ENCODE measurements around the gene KLHL22. TPM values are rescaled to one million over a fixed set of nuclear protein-coding genes. Genes with fewer than 3 reads are reported as not detected.
"Not testable (repeated sequence)": the region's sequence is repeated elsewhere in the genome, so short reads cannot be mapped to it uniquely, and the experiment has no call there.

The KLHL22 gene, protein sequence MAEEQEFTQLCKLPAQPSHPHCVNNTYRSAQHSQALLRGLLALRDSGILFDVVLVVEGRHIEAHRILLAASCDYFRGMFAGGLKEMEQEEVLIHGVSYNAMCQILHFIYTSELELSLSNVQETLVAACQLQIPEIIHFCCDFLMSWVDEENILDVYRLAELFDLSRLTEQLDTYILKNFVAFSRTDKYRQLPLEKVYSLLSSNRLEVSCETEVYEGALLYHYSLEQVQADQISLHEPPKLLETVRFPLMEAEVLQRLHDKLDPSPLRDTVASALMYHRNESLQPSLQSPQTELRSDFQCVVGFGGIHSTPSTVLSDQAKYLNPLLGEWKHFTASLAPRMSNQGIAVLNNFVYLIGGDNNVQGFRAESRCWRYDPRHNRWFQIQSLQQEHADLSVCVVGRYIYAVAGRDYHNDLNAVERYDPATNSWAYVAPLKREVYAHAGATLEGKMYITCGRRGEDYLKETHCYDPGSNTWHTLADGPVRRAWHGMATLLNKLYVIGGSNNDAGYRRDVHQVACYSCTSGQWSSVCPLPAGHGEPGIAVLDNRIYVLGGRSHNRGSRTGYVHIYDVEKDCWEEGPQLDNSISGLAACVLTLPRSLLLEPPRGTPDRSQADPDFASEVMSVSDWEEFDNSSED
- total RNA-seq, result 10 to 100 TPM; 65.0 to 71.9 TPM
- 10 to 100 TPM; 16.1 to 25.4 (median 20.0) TPM for polyA plus RNA-seq
- 8.4 to 51.8 (median 34.7) reads per million in 6 experiments for total RNA-seq

DNA sequence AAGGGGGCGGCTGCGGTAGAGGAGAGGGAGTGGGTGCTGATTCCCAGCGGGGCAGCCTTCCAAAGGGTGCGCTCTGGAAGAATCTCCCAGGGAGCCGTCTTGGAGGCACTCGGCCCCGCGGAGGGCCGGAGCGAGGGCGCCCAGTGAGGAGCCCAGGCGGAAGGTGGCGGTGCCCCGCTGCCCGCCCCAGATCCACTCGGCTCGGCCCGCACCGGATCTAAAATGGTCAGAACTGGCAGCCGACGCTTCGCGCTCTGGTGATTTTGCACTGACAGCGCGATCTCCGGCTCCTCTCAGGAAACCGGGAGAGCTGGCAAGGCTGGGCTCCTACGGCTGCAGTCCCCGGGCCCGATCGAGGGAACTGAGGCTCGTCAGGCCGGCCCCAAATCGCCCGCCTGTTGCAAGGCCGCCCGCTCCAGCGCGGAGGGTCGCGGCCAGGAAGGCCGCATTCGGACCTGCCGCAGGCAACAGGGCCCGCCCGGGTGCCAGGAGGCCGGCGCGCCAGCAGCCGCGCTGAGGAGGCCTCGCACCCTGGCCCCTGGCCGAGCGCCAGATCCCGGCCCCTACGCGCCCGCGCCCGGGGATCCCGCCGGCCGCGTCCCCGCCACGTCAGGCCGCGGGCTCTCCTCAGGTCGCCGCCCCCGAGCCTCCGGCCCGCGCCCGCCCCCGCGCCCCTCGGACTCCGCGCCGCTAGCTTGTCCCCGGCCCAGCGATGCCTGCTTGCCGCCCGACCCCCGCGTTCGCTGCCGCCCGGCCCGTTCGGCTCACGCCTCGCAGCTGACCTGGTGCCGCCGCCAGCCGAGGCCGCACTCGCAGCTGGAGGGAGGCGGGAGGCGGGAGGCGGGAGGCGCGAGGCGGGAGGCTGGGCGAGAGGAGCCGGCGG is at the start of gene KLHL22:
KLHL22 (minus strand) TSS at position 818 of the 883 bp plus-strand sequence. CDS start 6,584 bp downstream, outside the sequence.
- ATAC-seq (peak; percentile 5 to 7), DNase-seq (peak in 5 of 10 donors; percentile 7 to 33 (median 22))
- Mint-ChIP-seq H3K4me3 (peak within 1 kb of the TSS; percentile 82 to 97 (median 93)), H3K9me3 (no peaks in the 10 kb centered on the region), H3K27me3 (no peaks in the 10 kb centered on the region), H3K4me1 (peaks cover 36 to 61% (median 56%) of the 10 kb centered on the region in 4 donors), H3K27ac (peak within 1 kb of the TSS; percentile 88 to 98 (median 94)), H3K36me3 (peaks cover 0 to 4% (median 0%) of the 10 kb centered on the region in 3 donors)
- POLR2A ChIA-PET, result interaction anchor here (0.6 to 5.2 kb wide), 17 partner anchors 12 to 175 kb away, joined by 3 to 65 read pairs (median 4); partner anchors contain the start of genes DGCR6L and MED15

- Mint-ChIP-seq H3K36me3 (peaks cover 5 to 49% (median 27%) of the 10 kb centered on the region in 3 donors), H3K27ac (peak overlapping the region; percentile 69 to 98 (median 94)), H3K4me3 (peak overlapping the region in 3 of 10 donors; percentile 9 to 72 (median 43)), H3K4me1 (peaks cover 33 to 74% (median 68%) of the 10 kb centered on the region in 4 donors)
- H3K9me3 Mint-ChIP-seq, DNase-seq, ATAC-seq, H3K27me3 Mint-ChIP-seq: not testable (repeated sequence)
- POLR2A ChIA-PET, result interaction anchor here (0.7 to 18.4 kb wide), 6 partner anchors 8 to 82 kb away, joined by 5 to 796 read pairs (median 6); no protein-coding TSS in a partner anchor
Observed at GRCh38 chr22:20545318-20545634, 49.7 kb upstream of the KLHL22 start.

DNA sequence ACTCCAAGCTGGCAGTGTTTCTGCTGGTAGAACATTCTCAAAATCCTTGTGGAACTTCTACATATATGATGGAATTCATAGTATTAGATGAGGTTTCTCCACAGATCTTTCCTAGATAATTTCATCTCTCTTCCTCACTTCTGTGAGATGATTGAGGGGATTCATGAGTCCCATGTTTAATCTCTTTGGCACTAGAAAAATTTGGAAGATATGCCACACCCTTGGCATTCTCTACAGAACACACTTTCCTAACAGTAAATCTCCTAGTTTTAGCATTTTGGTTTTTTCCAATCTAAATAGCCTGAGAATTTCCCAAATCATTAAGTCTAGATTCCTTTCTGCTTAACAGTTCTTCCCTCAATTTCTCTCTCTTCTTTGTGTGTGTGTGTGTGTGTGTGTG is 47.1 kb upstream of the KLHL22 start:
- Mint-ChIP-seq H3K9me3 (no peaks in the 10 kb centered on the region), H3K27me3 (no peaks in the 10 kb centered on the region), H3K4me1 (peaks cover 17 to 54% (median 48%) of the 10 kb centered on the region in 4 donors), H3K4me3 (peak overlapping the region in 2 of 10 donors; percentile 15 to 34), H3K36me3 (peaks cover 10 to 70% (median 32%) of the 10 kb centered on the region in 3 donors), H3K27ac (peak overlapping the region; percentile 39 to 98 (median 87))
- ATAC-seq (no peak), DNase-seq (no peak)
- POLR2A ChIA-PET, result interaction anchor here (1.1 to 18.4 kb wide), 5 partner anchors 10 to 35 kb away, joined by 4 to 796 read pairs (median 7); partner anchors contain the start of gene MED15

DNA sequence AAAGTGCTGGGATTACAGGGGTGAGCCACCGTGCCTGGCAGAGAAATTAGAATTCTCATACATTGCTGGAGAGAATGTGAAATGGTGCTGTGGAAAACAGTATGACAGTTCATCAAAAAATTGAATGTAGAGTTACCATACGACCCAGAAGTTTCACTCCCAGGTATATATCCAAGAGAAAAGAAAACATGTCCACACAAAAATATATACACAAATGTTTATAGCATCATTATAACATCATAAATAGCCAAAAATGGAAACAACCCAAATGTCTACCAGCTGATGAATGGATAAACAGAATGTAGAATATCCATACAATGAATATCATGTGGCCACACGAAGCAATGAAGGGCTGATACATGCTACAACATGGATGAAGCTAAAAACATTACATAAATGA is 46.5 kb upstream of the KLHL22 start:
- Mint-ChIP-seq H3K27ac (peak overlapping the region in 8 of 10 donors; percentile 39 to 91 (median 62)), H3K9me3 (no peaks in the 10 kb centered on the region), H3K36me3 (peaks cover 13 to 76% (median 32%) of the 10 kb centered on the region in 3 donors), H3K4me3 (no peak overlapping the region), H3K4me1 (peaks cover 20 to 54% (median 48%) of the 10 kb centered on the region in 4 donors), H3K27me3 (no peaks in the 10 kb centered on the region)
- ATAC-seq (no peak), DNase-seq (no peak)
- POLR2A ChIA-PET, result interaction anchor here (1.0 to 1.3 kb wide), 3 partner anchors 8 to 28 kb away, joined by 3 to 4 read pairs (median 4); no protein-coding TSS in a partner anchor

GRCh38 chr22:20538875-20539274 is 43.3 kb upstream of the KLHL22 start:
- DNase-seq, H3K27ac Mint-ChIP-seq, H3K27me3 Mint-ChIP-seq, H3K9me3 Mint-ChIP-seq, H3K4me3 Mint-ChIP-seq, ATAC-seq: not testable (repeated sequence)
- POLR2A ChIA-PET, result interaction anchor here (0.5 to 1.6 kb wide), 3 partner anchors 9 to 37 kb away, joined by 3 to 8 read pairs (median 3); no protein-coding TSS in a partner anchor
- Mint-ChIP-seq H3K36me3 (peaks cover 10 to 66% (median 27%) of the 10 kb centered on the region in 3 donors), H3K4me1 (peaks cover 20 to 55% (median 44%) of the 10 kb centered on the region in 4 donors)

GRCh38 chr22:20537983-20538382 is 42.4 kb upstream of the KLHL22 start:
- Mint-ChIP-seq H3K27ac (peak overlapping the region in 6 of 10 donors; percentile 7 to 83 (median 69)), H3K4me1 (peaks cover 25 to 58% (median 48%) of the 10 kb centered on the region in 4 donors), H3K4me3 (no peak overlapping the region), H3K27me3 (no peaks in the 10 kb centered on the region), H3K36me3 (peaks cover 8 to 63% (median 25%) of the 10 kb centered on the region in 3 donors), H3K9me3 (no peaks in the 10 kb centered on the region)
- POLR2A ChIA-PET, result interaction anchor here (0.6 to 1.6 kb wide), 4 partner anchors 9 to 76 kb away, joined by 3 to 8 read pairs (median 5); no protein-coding TSS in a partner anchor
- no peak for DNase-seq
- no peak for ATAC-seq

DNA sequence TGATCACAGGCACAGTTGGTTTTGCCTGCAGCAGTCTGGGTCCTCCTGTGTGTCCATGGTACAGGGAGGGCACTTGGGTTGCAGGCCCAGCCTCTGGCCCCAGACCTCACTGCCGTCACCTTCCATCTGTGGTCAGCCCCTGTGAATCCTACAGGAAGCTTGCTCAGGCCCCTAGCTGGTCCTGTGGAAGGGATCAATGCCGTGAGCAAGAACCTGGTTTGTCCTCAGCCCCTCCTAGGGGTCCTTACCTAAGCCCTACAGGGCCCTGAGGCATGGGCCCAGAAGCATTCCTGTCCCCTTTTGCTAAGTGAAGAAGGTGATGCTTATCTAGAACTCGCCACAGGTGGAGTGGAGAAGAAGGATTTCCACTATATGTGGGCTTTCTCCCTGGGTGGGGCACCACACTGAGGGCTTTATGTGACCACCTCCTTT is 41.7 kb upstream of the KLHL22 start:
- POLR2A ChIA-PET, result interaction anchor here (0.6 to 2.0 kb wide), 4 partner anchors 11 to 76 kb away, joined by 3 to 5 read pairs (median 5); no protein-coding TSS in a partner anchor
- peaks cover 27 to 59% (median 48%) of the 10 kb centered on the region in 4 donors for H3K4me1 Mint-ChIP-seq
- H3K36me3 Mint-ChIP-seq, result peaks cover 8 to 57% (median 20%) of the 10 kb centered on the region in 3 donors
- H3K27me3 Mint-ChIP-seq, result no peaks in the 10 kb centered on the region
- no peak for DNase-seq
- no peak for ATAC-seq
- H3K9me3 Mint-ChIP-seq, result no peaks in the 10 kb centered on the region
- peak overlapping the region in 8 of 10 donors; percentile 22 to 92 (median 69) for H3K27ac Mint-ChIP-seq
- H3K4me3 Mint-ChIP-seq, result peak overlapping the region in 1 of 10 donors; percentile 50

DNA sequence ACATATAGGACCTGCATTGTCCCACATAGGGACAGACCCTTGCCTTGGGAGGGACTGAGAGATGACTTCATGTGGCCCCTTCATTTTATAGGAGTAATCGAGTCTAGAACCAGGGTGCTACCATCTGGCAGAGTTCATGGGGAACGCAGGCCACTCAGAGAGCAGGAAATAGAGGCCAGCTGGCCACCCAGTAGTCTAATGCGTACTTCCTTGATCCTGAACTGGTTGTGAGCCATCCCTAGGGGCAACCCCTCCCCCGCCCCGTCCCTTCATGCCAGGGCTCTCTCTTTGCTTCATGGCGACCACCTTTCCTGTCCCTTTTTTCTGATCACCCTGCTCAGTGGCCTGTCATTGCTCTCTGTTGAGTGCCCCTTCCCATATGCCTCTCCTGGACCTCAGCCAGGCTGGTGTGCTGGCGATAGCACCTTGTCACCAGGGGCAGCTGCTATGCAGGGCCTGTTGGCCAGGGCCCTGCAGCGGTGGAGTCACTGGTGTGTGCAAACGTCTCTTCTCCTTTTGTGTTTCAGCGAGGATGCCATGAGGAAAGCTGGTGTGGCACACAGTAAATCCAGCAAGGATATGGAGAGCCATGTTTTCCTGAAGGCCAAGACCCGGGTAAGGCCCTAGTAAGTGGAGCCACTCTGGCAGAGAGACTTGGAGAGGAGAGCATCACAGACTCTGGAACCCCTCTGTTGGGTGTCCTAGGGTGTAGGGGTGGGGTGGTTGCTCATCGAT is 41.2 kb upstream of the KLHL22 start:
- Mint-ChIP-seq H3K36me3 (peaks cover 8 to 54% (median 14%) of the 10 kb centered on the region in 3 donors), H3K4me1 (peaks cover 31 to 59% (median 51%) of the 10 kb centered on the region in 4 donors), H3K27ac (peak overlapping the region in 9 of 10 donors; percentile 22 to 92 (median 75)), H3K4me3 (peak overlapping the region in 5 of 10 donors; percentile 11 to 22 (median 17)), H3K9me3 (no peaks in the 10 kb centered on the region), H3K27me3 (no peaks in the 10 kb centered on the region)
- POLR2A ChIA-PET, result interaction anchor here (1.4 to 2.0 kb wide), 4 partner anchors 11 to 25 kb away, joined by 5 to 6 read pairs (median 5); no protein-coding TSS in a partner anchor
- DNase-seq, result no peak
- no peak for ATAC-seq

DNA sequence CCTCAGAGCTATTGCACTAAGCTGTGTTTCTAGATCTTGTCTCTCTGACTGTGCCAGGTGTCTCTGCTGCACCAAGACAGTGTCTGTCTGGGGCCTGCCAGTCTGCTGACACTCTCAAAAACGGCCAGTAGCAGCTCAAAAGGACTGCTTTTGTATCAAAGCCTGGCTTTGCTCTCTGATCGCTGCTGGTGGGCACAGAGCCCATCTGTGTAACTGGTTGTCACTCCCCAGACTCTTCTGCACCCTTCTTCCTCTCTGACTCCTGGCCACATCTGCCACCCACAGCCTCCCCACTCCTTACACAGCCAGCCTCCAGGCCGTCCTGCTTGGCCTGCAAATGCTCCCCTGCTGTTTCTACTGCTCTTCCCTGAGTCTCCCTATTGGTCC is 38.3 kb upstream of the KLHL22 start:
- Mint-ChIP-seq H3K27me3 (no peaks in the 10 kb centered on the region), H3K27ac (peak overlapping the region; percentile 83 to 98 (median 88)), H3K4me3 (peak overlapping the region in 8 of 10 donors; percentile 50 to 78 (median 68)), H3K9me3 (no peaks in the 10 kb centered on the region), H3K4me1 (peaks cover 41 to 76% (median 70%) of the 10 kb centered on the region in 4 donors), H3K36me3 (peaks cover 2 to 40% (median 4%) of the 10 kb centered on the region in 3 donors)
- DNase-seq (no peak), ATAC-seq (peak; percentile 40 to 51)
- POLR2A ChIA-PET, result interaction anchor here (0.5 to 3.2 kb wide), 12 partner anchors 10 to 70 kb away, joined by 3 to 21 read pairs (median 5); no protein-coding TSS in a partner anchor

DNA sequence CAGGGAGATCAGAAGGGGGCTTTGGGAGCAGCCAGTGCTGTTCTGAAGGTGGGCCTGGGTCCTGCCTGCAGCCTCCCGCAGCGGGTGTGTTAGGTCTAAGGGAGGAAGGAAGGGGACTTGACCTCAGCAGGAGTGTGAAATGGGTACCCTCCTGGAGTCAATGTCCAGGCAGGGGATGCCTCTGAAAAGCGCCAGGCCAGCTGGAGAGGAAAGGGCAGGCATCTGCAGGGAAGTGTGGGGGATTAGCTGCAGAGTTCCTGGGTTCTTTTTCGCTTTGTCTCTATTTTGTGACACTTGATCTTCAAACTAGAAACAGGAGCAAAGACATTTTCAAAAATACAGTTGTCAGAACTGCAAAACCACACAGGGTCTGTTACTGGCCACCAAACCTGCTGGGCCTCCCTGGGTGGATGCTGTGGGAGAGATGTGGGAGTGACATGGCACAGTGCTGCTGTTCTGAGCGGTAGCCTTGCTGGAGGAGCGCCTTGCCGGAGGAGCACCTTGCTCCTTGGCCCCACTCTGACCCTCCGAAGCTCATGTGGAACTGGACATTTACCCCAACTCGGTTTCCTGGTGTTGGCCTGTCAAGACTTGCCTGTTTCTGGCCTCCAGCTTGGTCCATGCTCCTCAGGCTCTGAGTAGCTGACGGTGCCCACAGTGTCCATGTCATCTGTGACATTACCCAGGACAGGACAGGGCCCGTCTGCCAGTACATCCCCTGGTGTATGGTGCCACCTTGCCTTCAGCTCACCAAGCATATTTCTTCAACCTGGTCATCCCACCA is 37.7 kb upstream of the KLHL22 start:
- Mint-ChIP-seq H3K9me3 (no peaks in the 10 kb centered on the region), H3K4me1 (peaks cover 41 to 78% (median 72%) of the 10 kb centered on the region in 4 donors), H3K27ac (peak overlapping the region; percentile 84 to 98 (median 90)), H3K27me3 (no peaks in the 10 kb centered on the region), H3K4me3 (peak overlapping the region in 9 of 10 donors; percentile 50 to 78 (median 71)), H3K36me3 (peaks cover 2 to 37% (median 4%) of the 10 kb centered on the region in 3 donors)
- POLR2A ChIA-PET, result interaction anchor here (0.5 to 3.2 kb wide), 14 partner anchors 9 to 69 kb away, joined by 3 to 21 read pairs (median 4); no protein-coding TSS in a partner anchor
- peak in 1 of 2 donors; percentile 14 for ATAC-seq
- no peak for DNase-seq

All from naive thymus-derived CD8-positive, alpha-beta T cell (primary cell).